NOMO-1 treated with DMSO at 0.1 percent for 48 hours (cell line): ENCODE data around the gene KATNIP.
"Not testable (repeated sequence)": the region's sequence is repeated elsewhere in the genome, so short reads cannot be mapped to it uniquely, and the experiment has no call there.

Experiments
- DNase-seq: peaks from one replicate; lab custom pipeline; 2025; ENCODE audit not compliant: unreplicated experiment; lab: John Stamatoyannopoulos, UW

KATNIP gene

DNA sequence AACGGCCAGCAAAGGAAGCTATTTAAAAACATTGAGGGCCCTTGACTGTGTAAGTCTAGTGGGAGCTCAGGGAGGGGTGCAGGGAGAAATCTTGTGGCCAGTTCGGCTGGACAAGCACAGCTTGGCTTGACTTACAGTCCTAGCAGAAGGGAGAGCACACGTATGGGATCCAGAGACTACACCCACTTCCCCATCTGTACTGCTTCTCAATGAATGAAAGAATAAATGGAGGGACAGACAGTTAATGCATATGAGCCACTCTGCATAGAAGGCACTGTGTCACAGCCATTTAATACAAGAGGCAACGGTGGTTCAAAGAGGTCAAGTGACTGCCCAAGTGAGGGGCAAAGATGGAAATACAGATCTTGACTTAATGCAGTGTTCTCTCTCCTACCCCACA is 15.7 kb upstream of the KATNIP start:
- no peak for DNase-seq

DNA sequence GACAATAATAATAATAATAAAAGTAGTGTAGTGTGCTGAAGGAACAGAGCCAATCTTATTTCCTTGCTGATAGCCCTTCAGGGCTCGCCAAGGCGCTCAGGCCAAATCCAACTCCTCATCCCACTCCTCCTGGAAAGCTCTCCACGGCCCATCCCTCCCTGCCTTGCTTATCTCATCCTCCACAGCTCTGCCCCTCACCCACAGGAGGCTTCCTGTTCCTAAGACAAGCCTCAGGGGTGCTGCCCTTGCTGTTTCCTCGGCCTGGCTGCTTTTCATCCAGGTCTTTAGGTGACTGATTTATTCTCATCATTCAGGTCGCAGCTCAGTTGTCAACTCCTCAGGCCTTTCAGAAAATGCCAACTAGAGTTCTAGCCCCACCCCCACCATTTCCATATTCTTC is 11.4 kb upstream of the KATNIP start:
- DNase-seq = no peak

DNA sequence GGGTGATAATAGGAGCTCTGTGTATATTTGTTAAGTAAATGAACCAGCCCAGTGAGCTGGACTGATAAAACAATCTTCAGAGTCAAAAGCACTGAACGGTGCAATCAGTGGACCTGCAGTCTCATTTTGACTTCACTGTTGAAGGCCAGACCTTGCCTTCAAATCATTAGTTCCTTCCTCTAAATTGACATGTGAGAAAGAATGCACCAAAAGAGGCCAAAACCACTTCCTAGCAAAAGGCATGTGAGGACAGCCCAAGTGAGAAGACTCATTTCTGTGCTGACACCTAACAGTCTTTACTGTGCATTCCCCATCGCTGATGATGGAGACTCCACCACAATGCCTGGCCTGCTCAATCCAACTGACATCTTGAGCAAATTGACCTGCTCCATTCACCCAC is 10.8 kb upstream of the KATNIP start:
- no peak for DNase-seq

DNA sequence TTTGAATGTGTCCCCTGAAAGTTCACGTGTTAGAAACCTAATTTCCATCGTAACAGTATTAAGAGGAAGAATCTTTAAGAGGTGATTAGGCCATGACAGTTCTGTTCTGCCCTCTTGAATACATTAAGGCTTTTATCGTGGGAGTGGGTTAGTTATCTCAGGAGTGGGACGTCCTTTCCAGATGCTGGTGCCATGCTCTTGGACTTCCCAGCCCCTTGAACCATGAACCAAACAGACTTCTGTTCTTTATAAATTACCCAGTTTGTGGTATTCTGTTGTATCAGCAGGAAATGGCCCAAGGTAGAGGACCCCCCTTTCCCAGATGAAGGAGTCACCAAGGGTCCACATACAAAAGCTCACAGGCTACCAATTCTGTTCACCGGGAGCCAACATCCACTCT is 10.3 kb upstream of the KATNIP start:
- no peak for DNase-seq

DNA sequence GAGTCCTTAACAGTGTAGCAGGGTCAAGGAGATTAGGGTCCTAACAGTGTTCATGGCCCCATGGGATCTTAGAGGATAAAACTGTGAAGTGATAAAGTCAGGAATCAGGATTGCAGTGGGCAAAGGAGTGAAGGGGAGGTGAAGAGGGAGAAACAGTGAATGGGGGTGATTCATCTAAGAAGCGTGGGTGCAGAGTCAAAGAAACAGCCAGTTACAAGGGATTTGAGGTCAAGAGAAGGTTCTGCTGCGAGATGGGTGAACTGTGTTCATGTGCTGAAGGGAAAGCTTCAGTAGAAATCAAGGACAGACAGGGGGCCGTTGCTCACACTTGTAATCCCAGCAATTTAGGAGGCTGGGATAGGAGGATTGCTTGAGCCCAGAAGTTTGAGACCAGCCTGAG is 6.1 kb upstream of the KATNIP start:
- DNase-seq = no peak

DNA sequence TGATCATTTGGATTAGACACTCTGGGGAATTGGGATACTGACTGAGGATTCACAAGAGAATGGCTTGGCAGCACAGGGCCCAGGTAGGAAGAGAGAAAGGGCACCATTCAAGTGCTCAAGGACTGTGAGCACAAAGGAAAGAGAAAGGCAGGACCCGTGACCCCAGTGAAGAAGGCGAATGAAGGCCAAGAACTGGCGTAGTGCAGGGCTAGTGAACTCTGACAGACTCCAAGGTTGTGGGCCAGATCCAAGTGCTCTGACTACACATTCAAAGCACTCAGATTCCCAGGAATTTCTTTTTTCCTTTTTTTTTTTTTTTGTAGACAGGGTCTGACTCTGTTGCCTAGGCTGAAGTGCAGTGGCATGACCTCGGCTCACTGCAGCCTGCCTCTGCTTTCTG is 5.3 kb upstream of the KATNIP start:
- DNase-seq = no peak

DNA sequence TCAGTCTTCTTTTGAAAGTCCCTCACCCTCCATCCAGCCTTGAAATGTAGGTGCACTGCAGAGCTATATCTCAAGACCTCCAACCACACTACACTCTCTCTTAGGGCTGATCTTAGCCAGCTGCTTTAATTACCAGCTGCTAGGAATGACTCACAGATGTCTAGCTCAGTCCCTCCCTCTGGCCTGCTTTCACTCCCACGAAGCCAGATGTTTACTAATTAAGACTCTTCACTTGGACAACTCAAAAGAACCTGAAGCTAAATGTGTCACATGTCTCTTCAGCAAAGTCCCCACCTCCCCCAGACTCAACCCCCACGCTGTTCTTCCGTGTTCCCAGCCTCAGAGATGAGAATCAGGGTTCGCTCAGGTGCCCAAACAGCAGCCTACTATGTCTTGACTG is 2.8 kb upstream of the KATNIP start:
- DNase-seq = no peak

DNA sequence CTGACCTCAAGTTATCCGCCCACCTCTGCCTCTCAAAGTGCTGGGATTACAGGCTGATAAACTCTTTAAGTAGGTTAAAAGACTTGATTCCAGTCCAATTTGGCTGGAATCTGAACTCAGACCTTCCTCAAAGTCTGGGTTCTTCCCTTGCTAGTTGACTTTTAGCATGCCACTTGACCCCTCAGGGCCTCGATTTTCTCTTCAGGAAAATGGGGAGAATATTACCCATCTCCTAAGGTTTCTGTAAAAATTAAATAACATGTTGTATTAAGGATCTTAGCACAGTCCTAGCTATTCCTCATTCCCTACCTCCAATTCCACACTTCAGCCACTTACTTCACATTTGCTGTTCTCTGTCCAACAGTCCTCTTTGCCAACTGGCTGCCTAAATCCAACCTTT is 2.1 kb upstream of the KATNIP start:
- DNase-seq = no peak

DNA sequence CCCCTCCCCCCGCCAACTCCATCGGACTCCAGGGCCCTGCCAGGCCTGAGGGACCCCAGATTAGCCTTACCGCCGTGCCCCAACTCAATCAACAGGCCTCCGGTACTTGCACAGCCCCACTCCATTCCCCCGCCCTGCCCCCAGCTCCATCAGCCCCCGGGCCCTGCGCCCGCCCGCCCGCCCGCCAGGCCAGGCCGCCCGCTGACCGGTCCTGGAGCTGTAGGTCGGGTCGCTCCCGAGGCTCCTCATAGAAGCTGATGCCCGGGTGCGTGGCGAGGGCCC is 539 bp upstream of the KATNIP start:
- DNase-seq = no peak

DNA sequence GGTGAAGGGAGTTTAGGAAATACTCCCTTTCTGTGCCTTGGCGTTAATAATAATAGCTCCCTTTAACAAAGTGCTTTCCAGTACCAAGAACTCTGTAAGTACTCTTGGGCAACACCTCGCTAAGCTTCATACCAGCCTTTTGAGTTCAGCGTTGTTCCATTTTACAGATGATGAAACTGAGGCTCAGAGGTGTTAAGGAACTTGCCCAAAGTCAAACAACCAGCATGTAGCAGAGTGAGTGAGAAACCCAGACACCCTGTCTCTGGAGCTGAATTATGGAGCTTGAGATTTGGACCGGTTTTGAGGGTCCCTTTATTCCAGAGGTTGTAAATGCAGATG is 607 bp downstream of the KATNIP start:
- no peak for DNase-seq

DNA sequence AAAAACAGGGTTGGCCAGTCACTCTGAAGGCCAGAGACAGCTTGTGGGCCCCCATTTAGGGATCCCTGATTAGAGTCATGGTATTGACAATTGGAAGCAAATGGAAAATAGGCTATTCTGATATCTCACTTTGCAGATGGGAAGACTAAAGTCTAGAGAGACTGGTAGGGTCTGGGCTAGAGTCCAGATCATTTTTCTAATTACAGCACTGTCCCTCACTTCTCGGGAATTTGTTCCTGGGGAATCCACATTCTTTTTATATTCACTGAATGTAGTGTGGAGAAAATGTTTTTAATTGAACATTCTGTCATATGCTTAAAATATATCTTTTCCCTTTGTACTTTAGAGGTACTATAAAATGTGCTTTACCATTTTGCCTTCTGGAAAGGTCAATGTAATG is 1.1 kb downstream of the KATNIP start:
- DNase-seq = no peak

DNA sequence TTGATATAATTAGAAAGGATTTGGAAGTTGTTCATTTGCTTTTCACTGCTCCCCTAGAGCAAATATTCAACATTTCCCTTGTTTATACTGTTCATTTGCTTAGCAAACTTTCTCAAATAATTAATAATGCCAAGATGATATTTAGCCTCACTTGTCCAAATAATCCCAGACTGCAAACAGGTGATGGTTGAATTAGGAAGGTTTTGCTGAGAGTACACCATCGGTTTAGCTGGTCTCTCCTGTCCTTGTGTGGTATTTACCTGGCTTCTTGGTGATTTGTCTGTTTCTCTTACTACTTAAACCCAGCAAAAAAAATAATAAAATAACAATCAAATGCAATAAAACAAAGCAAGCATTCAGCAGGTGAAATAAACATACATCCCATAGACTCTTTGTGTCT is 6.5 kb downstream of the KATNIP start:
- DNase-seq = no peak

DNA sequence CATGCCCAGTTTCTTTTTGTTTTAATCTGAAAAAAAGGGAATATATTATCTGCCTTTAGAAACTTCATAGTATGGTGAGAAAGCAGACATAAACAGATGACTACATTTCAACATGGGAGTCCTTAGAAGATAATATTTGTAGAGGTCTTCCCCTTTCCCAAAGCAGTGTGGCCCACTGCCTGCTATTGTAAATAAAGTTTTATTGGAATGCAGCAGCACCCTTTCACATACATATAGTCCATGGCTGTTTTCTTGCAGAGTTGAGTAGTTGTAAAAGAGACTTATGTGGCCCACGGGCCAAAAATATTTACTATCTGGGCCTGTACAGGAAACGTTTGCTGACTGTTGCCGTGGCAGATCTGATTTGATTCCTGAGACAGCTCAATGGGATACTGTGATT is 8.5 kb downstream of the KATNIP start:
- no peak for DNase-seq

DNA sequence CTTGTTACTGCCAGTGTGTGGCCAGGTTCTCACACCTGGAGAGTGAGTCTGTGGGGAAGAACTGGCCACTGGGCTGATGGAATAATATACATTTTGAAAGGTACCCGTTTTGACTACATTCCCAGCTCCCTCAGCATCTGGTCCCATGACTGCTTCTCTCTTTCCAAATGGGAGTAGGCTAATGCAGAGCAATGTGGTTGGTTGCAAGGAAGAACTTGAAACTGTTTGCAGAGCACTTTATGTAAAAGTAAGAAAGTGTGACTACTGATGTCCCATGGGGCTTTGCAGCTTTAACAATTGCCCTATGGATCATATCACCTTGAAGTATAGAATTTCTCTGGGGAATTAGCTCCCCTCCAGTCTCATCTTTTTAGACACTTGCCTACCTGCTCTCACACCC is 9.0 kb downstream of the KATNIP start:
- DNase-seq = no peak

DNA sequence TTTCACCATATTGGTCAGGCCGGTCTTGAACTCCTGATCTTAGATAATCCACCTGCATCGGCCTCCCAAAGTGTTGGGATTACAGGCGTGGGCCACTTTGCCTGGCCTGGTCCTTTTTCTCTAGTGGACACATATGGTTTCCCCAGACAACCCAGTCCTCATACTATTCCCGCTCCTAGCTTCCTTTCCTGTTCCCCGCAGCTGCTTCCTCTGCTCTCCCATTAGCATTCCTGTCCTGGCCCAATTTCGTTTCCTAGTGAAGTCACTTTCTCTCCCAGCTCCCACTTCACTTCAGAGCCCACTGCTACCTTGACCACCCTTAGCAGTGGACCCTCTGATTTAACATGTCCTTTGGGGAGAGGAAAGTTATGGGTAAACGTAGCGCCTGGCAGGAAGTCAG is 11.3 kb downstream of the KATNIP start:
- DNase-seq = no peak

DNA sequence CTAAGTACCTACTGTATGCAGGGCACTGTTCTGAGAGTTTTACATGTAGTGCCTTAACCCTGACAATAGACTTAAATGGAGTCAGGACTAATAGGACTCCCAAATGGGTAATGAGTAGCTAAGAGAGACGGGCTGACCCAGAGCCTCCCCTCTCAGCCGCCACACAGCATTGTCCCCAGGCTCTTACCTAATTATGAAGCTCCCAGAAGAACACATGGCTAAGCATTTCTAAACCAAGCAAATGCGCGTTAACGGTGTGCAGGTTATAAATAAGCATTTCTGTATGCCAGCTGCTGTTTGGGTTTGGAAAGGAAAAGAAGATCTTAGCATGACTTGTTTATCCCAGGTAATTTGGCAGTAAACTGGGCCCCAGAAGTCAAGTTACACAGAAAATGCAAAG is 14.3 kb downstream of the KATNIP start:
- no peak for DNase-seq

DNA sequence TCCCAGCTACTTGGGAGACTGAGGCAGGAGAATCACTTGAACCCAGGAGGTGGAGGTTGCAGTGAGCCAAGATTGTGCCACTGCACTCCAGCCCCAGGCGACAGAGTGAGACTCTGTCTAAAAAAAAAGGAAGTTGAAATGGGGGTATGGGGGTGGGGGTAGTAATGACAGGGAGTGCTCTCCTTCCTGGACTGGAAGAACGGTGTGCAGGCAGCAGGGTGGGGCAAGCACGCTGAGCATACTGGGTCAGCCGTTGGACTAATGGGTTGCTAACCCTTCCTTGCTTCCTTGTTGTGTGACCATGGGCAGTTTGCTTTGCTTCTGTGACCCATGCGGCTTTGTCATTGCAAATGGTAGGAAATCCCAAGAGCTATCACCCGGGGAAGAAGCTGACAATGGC is 16.5 kb downstream of the KATNIP start:
- peak; percentile 91 for DNase-seq

DNA sequence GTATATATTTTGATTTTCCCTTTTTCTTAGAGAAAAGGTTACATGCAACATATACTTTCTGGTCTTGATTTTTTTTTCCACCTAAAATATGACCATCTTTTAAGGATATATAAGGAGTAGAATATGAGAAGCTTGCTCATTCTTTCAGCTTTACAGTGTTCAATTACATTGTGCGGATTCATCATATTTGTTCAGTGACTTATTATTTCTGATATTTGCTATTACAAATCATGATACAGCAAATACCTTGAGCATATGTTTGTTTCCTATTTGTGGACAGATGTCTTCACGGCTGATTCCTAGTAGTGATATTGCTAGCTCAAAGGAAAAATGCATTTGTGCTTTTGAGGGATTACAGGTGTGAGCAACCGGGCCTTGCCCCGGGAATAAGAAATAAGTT is 18.1 kb downstream of the KATNIP start:
- no peak for DNase-seq

DNA sequence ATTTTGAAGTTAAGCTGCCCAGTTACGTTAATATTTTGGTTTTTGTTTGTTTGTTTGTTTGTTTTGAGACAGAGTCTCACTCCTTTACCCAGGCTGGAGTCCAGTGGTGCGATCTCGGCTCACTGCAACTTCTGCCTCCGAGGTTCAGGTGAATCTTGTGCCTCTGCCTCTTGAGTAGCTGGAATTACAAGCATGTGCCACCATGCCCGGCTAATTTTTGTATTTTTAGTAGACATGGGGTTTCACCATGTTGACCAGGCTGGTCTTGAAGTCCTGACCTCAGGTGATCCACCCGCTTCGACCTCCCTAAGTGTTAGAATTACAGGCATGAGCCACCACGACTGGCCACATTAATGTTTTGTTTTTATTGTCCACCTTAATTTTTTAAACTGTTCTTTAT is 21.0 kb downstream of the KATNIP start:
- DNase-seq = not testable (repeated sequence)

DNA sequence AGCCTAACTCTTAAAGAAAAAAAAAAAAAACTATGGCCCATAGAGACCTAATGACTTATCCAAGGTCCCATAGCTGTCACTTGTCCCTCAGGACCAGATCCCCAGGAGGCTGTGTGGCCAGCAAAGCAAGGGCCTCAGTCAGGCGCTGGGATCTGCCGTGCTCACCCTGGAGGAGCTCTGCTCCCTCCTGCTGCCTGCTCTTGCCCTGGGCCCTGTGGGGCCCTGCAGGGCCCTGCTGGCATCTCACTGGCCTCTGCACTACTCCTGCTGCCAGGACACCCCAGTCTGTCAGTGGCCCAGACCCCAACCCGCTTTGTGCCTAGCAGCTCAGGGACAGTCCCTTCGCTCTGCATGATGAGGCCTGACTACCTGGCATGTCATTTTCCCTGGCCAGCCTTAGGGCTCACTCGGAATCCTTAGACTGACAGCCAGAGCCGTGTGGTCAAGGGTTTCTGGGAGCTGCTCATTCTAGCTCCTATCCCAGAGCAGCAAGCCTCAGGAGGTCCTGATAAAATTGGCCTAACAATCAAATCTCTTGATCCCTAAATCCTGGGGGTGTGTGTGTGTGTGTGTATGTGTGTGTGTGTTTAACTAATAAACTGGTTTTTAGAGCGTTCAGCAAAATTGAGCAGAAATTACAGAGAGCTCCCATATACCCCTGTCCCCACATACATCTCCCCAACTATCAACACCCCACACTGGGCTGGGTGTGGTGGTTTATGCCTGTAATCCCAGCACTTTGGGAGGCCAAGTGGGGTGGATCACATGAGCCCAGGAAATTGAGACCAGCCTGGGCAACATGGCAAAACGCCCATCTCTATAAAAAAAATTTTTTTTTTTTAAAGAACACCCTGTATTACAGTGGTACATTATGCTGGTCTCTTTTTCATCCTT is 21.7 kb downstream of the KATNIP start:
- no peak for DNase-seq

DNA sequence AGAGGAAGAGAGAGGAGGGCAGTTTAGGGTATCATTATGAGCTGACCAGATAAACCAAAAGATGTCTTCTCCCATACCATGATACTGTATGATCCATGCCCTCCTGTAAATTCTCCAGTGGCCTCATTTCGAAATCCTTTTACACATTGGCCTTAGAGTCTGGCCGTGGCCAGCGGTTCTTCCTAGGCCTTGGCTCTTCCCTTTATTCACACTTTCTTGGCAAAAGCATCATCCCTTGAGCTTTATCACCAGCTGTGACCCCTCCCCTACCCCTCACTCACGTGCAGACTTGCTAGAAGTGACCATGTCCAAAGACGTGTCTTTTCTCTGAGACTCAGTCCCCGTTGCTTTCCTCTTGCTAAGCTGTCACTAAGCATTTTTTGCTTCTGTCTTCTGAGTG is 22.8 kb downstream of the KATNIP start:
- no peak for DNase-seq

DNA sequence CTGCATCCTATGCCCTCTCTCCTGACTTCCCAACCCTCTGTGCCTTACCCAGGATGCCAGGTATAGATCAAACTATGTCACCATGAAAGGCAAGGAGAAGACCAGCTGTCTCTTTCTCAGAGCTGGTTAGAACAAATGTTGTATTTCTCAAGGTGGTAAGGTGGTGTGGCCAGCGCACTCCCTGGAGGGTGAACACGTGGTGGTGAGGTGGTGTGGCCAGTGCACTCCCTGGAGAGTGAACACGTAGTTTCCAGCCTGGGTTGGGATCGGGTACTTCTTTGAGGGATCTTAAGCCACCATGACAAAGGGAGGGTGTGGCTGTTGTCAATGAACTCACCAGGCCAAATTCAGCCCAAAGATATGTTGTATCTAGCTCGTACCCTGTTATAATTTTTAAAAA is 26.8 kb downstream of the KATNIP start:
- no peak for DNase-seq

DNA sequence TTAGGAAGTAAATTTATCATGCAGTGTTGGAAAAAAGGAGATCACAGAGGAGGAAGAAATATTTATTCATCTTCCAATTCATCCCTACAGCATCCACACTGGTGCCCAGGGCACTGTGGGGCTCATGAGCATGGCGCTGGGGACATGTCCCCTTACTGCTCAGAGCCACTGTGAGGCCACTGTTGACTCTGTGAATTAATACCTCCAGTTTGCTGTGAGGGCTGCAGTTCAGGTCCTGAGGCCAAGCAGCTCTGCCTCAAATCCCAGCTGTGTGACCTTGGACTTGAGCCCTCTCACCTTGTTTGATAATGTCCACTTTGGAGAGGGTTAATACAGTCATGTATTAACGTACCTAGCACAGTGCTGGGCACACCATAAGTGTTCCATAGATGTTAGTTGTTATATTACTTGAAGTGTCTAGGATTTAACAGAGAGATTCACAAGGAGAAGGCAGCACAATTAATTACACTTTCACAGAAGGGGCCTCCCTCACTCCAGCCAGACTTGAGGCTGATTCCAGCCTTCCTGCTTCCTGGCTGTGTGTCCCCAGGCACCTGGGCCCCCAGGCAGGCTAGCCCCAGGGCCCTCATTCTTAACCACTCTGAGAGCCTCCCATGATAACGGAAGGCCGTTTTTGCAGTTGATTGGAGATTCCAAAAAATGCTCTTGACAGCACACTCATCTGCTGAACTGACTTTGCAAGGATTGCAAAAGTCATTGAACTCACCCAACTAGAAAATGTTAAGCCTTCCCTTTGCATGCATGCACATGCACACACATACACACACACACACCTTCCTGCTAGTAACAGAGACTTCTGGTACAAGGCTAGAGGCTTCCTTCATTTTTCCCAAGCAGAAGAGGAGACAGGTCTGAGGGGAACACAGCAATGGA is 29.4 kb downstream of the KATNIP start:
- no peak for DNase-seq
